Muscle of arm (tissue), 12 donors: Measurements from ENCODE around the gene MYL7. TPM values are rescaled to one million over a fixed set of nuclear protein-coding genes. Genes with fewer than 3 reads are reported as not detected.
"Not testable (repeated sequence)": the region's sequence is repeated elsewhere in the genome, so short reads cannot be mapped to it uniquely, and the experiment has no call there.

Experiments used
- DNase-seq: peaks from one replicate; pipeline ENCODE4 v3.0.0-alpha.2; 2013
- polyA plus RNA-seq, 12 donors: library from polyadenylated mRNA; unstranded; fragments of 120-200 nt; gene quantifications; one replicate each; pipeline ENCODE4 v1.2.1, GENCODE V29; 2013; ENCODE audit not compliant: insufficient read length in 12 of 12

MYL7 gene
- polyA plus RNA-seq, 12 donors = 1.6 to 7.7 (median 3.9) TPM; not detected in 2

GRCh38 chr7:44172803-44173424 is 31.8 kb upstream of the MYL7 start:
- no peak for DNase-seq

- no peak for DNase-seq
These were observed 31.2 kb upstream of the MYL7 start for GRCh38 chr7:44172352-44172751.

- DNase-seq = not testable (repeated sequence)
These were observed 30.8 kb upstream of the MYL7 start for GRCh38 chr7:44171901-44172300.

GRCh38 chr7:44167920-44168319 is 26.8 kb upstream of the MYL7 start:
- DNase-seq = no peak

- DNase-seq = no peak
These were observed 22.5 kb upstream of the MYL7 start for GRCh38 chr7:44163591-44163990.

GRCh38 chr7:44162785-44163395 is 21.8 kb upstream of the MYL7 start:
- no peak for DNase-seq

GRCh38 chr7:44162179-44162578 is 21.0 kb upstream of the MYL7 start:
- DNase-seq = no peak

GRCh38 chr7:44161371-44161770 is 20.2 kb upstream of the MYL7 start:
- no peak for DNase-seq

- no peak for DNase-seq
These were observed 18.9 kb upstream of the MYL7 start for GRCh38 chr7:44159824-44160630.

GRCh38 chr7:44158873-44159631 is 17.9 kb upstream of the MYL7 start:
- no peak for DNase-seq

- DNase-seq = no peak
These were observed 17.2 kb upstream of the MYL7 start for GRCh38 chr7:44158096-44158872.

GRCh38 chr7:44157116-44158080 is 16.3 kb upstream of the MYL7 start:
- no peak for DNase-seq

GRCh38 chr7:44156453-44157010 is 15.4 kb upstream of the MYL7 start:
- no peak for DNase-seq

GRCh38 chr7:44155191-44156185 is 14.4 kb upstream of the MYL7 start:
- DNase-seq = no peak

- no peak for DNase-seq
These were observed 13.6 kb upstream of the MYL7 start for GRCh38 chr7:44154703-44155102.

GRCh38 chr7:44153948-44154335 is 12.8 kb upstream of the MYL7 start:
- no peak for DNase-seq

GRCh38 chr7:44152971-44153947 is 12.1 kb upstream of the MYL7 start:
- no peak for DNase-seq
